ENCODE data around the gene TMA7.
"Not testable (repeated sequence)": the region's sequence is repeated elsewhere in the genome, so short reads cannot be mapped to it uniquely, and the experiment has no call there.

TMA7 gene

DNA sequence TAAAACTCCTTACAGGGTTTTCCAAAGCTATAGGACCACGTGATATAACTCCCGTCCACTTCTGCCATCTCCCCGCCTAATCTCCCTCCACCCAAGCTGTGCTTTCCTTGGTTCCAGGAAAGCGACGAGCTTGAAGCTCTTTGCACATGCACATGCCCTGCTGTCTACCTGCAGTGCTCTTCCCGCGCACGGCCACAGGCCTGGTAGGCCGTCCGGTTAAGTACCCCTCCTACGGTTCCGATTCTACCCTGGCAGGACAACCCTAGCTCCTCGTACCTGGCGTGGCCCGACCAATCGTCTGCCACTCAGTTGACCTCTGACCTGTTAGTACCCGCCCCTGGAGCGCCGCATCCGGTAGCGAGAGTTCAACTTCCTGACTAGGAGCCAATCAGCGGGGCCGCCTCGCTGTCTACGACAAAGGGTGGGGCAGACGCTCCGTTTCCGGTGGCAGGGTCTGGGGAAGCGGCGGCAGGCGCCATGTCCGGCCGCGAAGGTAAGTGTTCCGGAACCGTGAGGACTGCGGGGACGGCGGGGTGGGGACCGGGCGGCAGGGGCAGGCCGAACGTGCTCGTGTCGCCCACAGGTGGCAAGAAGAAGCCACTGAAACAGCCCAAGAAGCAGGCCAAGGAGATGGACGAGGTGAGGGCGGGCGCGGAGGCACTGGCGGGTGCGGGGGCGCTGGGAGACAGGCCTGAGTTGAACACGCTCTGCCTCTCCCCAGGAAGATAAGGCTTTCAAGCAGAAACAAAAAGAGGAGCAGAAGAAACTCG lies at the start of gene TMA7, which contains the start of gene CCDC51:
TMA7 (plus strand) TSS at position 438 of the 770 bp plus-strand sequence; CDS start at position 478, 40 bp downstream.
CCDC51 (minus strand) TSS at position 300 of the 770 bp plus-strand sequence. CDS start 4,991 bp downstream, outside the sequence.
- H3K27me3 ChIP-seq (ENCODE audit: control insufficient read depth, insufficient read depth, low read length), result no peaks in the 10 kb centered on the region
- H3K9ac ChIP-seq (ENCODE audit: low read length), result peak within 1 kb of the TSS; percentile 93
- peaks cover 35% of the 10 kb centered on the region for H3K36me3 ChIP-seq (ENCODE audit: control insufficient read depth, insufficient read depth, low read length)
- H3K4me3 ChIP-seq (ENCODE audit: low read depth, low read length), result peak within 1 kb of the TSS; percentile 81
- H3K27ac ChIP-seq (ENCODE audit: low read depth, low read length), result peak within 1 kb of the TSS; percentile 82
- H3K4me1 ChIP-seq (ENCODE audit: control insufficient read depth, insufficient read depth, low read length), result peaks cover 12% of the 10 kb centered on the region; the same call in 1 of the 2 replicates
- no peaks in the 10 kb centered on the region for H3K9me3 ChIP-seq (ENCODE audit: control insufficient read depth, insufficient read depth, low read depth, low read length)

DNA sequence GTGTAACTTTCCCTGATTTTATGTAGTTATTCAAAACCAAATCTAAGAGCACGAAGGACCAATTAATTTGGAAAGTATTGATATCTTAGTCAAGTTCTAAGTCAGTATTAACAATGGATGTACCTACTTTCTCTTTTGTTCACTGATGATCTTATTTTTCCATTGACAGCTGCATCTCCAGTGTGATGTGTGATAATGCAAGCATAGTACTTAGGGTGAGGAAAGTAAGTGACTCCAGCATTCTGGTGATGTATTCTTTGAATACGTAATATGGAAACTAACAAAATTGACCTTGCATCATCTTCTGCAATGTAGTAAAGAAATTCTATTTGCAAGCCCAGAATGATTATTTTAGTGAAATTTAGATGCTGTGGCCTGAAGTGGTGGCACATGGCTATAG lies 45.7 kb upstream of the TMA7 start:
- Histone ChIP-seq H3K4me1 (ENCODE audit: control insufficient read depth, insufficient read depth, low read length) (peaks cover 7% of the 10 kb centered on the region), H3K9ac (ENCODE audit: low read length) (no peak overlapping the region), H3K36me3 (ENCODE audit: control insufficient read depth, insufficient read depth, low read length) (no peaks in the 10 kb centered on the region), H3K27me3 (ENCODE audit: control insufficient read depth, insufficient read depth, low read length) (no peaks in the 10 kb centered on the region), H3K4me3 (ENCODE audit: low read depth, low read length) (no peak overlapping the region), H3K9me3 (ENCODE audit: control insufficient read depth, insufficient read depth, low read depth, low read length) (no peaks in the 10 kb centered on the region), H3K27ac (ENCODE audit: low read depth, low read length) (no peak overlapping the region)

DNA sequence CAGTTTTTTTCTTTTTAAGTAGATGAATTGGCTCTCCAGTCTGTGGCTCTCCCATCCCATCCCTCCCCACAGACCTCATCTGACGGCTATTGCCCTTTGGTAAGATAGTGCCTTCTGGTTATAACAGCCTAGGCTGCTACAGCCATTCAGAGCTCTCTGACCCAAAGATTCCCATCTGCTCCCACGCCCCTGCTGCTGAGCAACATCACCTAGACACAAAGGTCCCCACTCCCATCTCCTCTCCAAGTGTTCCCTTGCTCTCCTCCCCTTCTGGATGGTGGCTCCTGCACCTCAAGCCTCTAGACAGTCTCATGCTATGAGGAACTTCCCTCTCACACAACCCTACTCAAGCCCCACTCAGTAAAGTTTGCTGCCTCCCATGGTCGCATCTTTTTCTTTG lies 44.3 kb upstream of the TMA7 start:
- Histone ChIP-seq H3K9ac (ENCODE audit: low read length) (no peak overlapping the region), H3K27me3 (ENCODE audit: control insufficient read depth, insufficient read depth, low read length) (no peaks in the 10 kb centered on the region), H3K27ac (ENCODE audit: low read depth, low read length) (no peak overlapping the region), H3K4me3 (ENCODE audit: low read depth, low read length) (no peak overlapping the region), H3K9me3 (ENCODE audit: control insufficient read depth, insufficient read depth, low read depth, low read length) (no peaks in the 10 kb centered on the region), H3K36me3 (ENCODE audit: control insufficient read depth, insufficient read depth, low read length) (peaks cover 3% of the 10 kb centered on the region; the same call in 1 of the 2 replicates), H3K4me1 (ENCODE audit: control insufficient read depth, insufficient read depth, low read length) (peaks cover 7% of the 10 kb centered on the region)

DNA sequence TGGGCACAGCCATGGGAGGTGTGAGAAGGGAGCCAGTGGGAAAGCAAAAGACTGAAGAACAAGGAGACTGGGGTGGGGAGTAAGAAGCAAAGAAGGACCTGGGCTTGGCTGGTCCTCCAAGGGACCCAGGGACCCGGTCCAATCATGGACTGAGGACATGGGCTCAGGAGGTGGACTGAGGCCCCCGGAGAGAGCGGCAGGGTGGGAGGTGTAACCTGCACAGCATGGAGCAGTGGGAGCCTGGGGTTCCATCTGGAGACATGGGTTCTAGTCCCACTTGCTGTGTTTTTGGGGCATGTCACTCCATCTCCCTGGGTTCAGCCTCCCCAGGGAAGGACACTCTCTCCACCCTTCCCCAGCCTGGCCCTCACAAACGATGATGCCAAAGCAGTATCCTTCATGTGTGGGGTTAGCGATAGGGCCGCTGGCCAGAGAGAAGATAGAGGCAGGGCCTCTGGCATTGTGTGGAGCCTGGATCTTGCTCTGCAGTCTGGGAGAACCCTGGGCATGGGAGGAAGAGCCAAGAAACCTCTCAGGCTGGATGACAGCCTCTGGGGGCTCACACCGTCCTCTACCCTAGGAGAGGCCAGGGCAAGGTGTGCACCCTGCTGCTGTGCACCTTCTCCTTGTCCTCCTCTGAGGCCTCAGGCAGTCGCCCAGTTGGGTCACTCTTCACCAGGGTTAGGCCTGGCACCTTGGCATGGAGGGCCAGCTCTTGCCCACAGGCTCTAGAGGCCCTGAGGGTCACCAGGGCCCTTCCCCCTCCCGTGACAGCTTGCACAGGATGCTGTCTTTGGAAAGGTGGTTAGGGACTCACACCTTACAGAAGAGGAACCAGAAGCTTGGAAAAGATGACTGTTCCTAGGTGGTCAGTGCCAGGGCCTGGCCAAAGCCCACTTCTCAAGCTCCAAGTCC lies 42.0 kb upstream of the TMA7 start:
- Histone ChIP-seq H3K4me3 (ENCODE audit: low read depth, low read length) (no peak overlapping the region), H3K4me1 (ENCODE audit: control insufficient read depth, insufficient read depth, low read length) (peaks cover 7% of the 10 kb centered on the region), H3K36me3 (ENCODE audit: control insufficient read depth, insufficient read depth, low read length) (peaks cover 10% of the 10 kb centered on the region), H3K27ac (ENCODE audit: low read depth, low read length) (no peak overlapping the region), H3K27me3 (ENCODE audit: control insufficient read depth, insufficient read depth, low read length) (no peaks in the 10 kb centered on the region), H3K9ac (ENCODE audit: low read length) (no peak overlapping the region), H3K9me3 (ENCODE audit: control insufficient read depth, insufficient read depth, low read depth, low read length) (no peaks in the 10 kb centered on the region)

DNA sequence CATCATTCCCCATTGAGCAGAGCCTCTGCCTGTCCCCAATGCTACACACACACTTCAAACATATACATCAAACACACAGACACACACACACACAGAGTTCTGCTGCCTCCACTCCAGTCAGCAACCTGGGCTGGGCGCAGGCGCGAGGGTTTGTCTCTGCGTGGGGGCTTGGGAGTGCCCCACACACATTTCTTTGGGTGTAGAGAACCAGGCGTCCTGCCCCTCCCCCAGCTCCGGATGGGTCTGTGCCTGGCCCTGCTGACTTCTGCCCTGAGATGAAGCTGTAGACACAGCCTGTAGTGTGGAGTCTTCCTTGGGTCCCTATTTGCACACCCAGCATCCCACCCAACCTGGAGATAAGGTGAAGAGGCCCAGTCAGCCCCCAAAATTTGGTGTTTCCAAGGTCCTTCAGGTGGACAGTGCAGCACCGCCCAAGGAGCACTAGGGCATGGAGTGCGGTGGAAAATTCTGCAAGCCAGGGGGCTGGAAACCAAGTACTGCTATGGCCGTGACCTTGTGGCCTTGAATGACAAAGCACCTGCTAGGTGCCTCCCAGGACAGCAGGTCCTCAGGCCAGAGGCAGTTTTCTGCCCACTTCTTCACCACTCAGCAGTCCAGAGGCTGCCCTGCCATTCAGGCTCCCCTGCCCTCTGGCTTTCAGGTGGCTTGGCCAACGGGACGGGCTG lies 41.2 kb upstream of the TMA7 start:
- Histone ChIP-seq H3K9ac (ENCODE audit: low read length) (no peak overlapping the region), H3K27ac (ENCODE audit: low read depth, low read length) (no peak overlapping the region)

DNA sequence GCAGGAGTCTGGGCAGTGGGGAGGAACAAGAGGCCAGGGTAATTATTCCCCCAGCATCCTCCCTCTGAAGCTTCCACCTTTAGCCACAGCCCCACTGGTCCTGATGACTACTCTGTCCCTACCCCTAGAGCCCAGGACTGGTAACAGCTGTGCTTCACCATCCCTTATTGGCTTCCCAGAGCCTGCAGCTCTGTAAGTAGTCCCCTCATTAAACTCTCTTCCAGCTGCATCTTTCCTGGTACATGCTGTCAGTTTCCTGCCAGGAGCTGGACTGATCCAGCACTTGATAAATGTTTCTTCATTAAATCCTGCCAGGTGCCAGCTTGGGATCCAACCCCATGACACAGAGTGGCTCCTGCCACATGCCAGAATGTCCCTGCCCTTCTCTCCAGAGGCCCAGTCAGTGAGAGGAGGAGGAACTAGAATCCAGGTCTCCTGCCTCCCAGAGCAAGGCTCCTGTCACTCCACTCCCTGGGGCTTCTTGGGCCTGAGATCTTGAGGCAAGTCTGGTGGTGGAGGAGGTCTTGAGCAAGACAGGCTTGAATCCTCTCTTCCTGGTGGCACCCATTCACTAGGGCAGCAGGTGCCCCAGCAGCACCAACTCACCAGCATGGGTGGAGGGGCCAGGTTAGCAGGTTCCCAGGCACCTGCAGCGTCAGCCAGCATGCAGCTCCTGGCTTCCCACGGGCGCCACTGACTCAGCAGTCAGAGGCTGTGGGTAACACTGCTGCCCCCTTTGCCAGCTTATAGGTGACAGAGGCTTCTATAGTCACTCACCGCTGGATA lies 40.5 kb upstream of the TMA7 start:
- Histone ChIP-seq H3K9ac (ENCODE audit: low read length) (no peak overlapping the region), H3K4me3 (ENCODE audit: low read depth, low read length) (no peak overlapping the region), H3K36me3 (ENCODE audit: control insufficient read depth, insufficient read depth, low read length) (peaks cover 26% of the 10 kb centered on the region), H3K9me3 (ENCODE audit: control insufficient read depth, insufficient read depth, low read depth, low read length) (no peaks in the 10 kb centered on the region), H3K27ac (ENCODE audit: low read depth, low read length) (no peak overlapping the region), H3K27me3 (ENCODE audit: control insufficient read depth, insufficient read depth, low read length) (no peaks in the 10 kb centered on the region), H3K4me1 (ENCODE audit: control insufficient read depth, insufficient read depth, low read length) (peaks cover 7% of the 10 kb centered on the region)

More for the DNA sequence above, 41.2 kb upstream of the TMA7 start:
- no peaks in the 10 kb centered on the region for H3K9me3 ChIP-seq (ENCODE audit: control insufficient read depth, insufficient read depth, low read depth, low read length)
- H3K4me1 ChIP-seq (ENCODE audit: control insufficient read depth, insufficient read depth, low read length), result peaks cover 7% of the 10 kb centered on the region
- no peak overlapping the region for H3K4me3 ChIP-seq (ENCODE audit: low read depth, low read length)
- H3K36me3 ChIP-seq (ENCODE audit: control insufficient read depth, insufficient read depth, low read length), result peaks cover 18% of the 10 kb centered on the region
- no peaks in the 10 kb centered on the region for H3K27me3 ChIP-seq (ENCODE audit: control insufficient read depth, insufficient read depth, low read length)

DNA sequence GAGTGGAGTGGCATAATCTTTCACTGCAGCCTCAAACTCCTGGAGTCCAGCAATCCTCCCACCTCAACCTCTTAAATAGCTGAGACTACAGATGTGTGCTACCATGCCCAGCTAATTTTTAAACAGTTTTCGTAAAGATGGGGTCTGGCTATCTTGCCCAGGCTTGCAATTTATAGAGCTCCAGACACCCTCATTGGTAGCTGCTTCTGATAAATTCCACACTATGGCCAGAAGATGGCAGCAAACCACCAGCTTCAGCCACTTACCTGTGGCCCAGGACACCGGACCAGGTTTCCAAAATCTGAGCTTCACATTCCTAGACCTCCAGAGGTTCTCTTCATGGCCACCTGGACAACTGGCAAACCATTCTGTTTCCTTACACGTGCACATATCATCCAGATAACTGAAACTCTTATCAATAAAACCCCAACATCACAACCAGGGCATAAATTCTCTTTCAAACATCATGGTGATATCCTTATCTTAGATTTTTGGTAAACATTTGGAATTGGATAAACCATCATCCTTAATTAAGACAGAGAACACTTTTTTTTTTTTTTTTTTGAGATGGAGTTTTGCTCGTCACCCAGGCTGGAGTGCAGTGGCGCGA lies 39.1 kb upstream of the TMA7 start:
- H3K27me3 ChIP-seq (ENCODE audit: control insufficient read depth, insufficient read depth, low read length), result no peaks in the 10 kb centered on the region
- no peaks in the 10 kb centered on the region for H3K9me3 ChIP-seq (ENCODE audit: control insufficient read depth, insufficient read depth, low read depth, low read length)
- no peak overlapping the region for H3K27ac ChIP-seq (ENCODE audit: low read depth, low read length)
- H3K9ac ChIP-seq (ENCODE audit: low read length), result no peak overlapping the region
- peaks cover 7% of the 10 kb centered on the region for H3K4me1 ChIP-seq (ENCODE audit: control insufficient read depth, insufficient read depth, low read length)
- H3K36me3 ChIP-seq (ENCODE audit: control insufficient read depth, insufficient read depth, low read length), result peaks cover 39% of the 10 kb centered on the region
- H3K4me3 ChIP-seq (ENCODE audit: low read depth, low read length), result no peak overlapping the region

DNA sequence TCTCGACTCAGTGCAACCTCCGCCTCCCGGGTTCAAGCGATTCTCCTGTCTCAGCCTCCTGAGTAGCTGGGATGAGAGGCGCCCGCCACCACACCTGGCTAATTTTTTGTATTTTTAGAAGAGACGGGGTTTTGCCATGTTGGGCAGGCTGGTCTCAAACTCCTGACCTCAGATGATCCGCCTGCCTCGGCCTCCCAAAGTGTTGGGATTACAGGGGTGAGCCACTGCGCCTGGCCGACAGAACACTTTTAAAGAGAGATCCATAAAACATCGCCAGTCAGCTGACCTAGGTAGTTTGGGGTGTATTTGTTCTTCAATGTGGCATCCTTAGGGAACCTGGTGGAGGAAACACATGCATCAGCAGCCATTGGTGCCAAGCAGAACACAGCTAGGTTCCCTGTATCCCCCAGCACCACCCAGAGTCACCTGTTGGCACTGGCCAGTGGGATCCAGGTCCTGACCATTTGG lies 38.6 kb upstream of the TMA7 start:
- not testable (repeated sequence) for H3K9ac ChIP-seq (ENCODE audit: low read length); H3K27me3 ChIP-seq (ENCODE audit: control insufficient read depth, insufficient read depth, low read length); H3K4me1 ChIP-seq (ENCODE audit: control insufficient read depth, insufficient read depth, low read length); H3K4me3 ChIP-seq (ENCODE audit: low read depth, low read length); H3K9me3 ChIP-seq (ENCODE audit: control insufficient read depth, insufficient read depth, low read depth, low read length); H3K27ac ChIP-seq (ENCODE audit: low read depth, low read length)
- peaks cover 45% of the 10 kb centered on the region for H3K36me3 ChIP-seq (ENCODE audit: control insufficient read depth, insufficient read depth, low read length)

DNA sequence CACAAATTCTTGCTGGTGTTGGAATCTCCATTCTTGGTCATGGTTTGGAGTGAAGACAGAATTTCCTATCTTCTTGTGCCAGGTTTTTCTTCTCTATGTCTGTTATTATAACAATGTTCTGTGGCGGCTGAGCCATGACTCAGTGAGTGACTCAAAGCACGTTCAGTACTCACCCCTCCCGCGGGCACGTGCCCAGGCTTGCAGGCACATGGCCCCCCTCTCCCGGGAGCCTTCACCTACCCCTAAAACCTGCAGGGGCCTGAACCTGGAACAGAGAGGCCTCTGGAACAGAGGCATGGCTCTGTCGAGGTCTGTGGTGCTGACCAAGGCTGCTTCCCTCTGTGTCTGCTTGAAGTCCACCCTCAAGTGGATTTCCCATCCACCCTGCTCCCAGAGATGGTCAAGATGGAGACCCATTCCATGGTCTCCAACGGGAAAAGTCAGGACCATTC lies 37.8 kb upstream of the TMA7 start:
- Histone ChIP-seq H3K9ac (ENCODE audit: low read length) (no peak overlapping the region), H3K27me3 (ENCODE audit: control insufficient read depth, insufficient read depth, low read length) (no peaks in the 10 kb centered on the region), H3K9me3 (ENCODE audit: control insufficient read depth, insufficient read depth, low read depth, low read length) (no peaks in the 10 kb centered on the region), H3K27ac (ENCODE audit: low read depth, low read length) (no peak overlapping the region), H3K4me1 (ENCODE audit: control insufficient read depth, insufficient read depth, low read length) (peaks cover 7% of the 10 kb centered on the region), H3K36me3 (ENCODE audit: control insufficient read depth, insufficient read depth, low read length) (peaks cover 53% of the 10 kb centered on the region), H3K4me3 (ENCODE audit: low read depth, low read length) (no peak overlapping the region)

DNA sequence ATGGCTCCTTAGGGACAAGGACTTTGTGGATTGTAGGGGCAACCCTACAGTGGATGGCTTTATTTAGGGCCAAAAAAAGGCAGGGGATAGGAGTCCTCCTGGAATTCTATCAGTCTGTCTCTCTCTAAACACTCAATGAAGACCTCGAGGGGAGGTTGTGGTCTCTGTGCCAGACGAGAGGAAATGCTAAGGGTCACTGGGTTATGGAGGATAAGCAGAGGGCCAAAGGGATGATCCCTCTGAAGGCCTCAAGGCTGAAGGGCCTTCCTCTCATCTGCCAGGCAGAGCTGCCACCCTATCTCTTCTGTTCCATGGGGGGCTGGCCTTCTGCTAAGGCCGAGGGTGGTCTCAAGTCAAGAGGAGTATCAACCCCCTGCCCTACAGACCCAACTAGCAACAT lies 37.1 kb upstream of the TMA7 start:
- peaks cover 59% of the 10 kb centered on the region for H3K36me3 ChIP-seq (ENCODE audit: control insufficient read depth, insufficient read depth, low read length)
- no peaks in the 10 kb centered on the region for H3K9me3 ChIP-seq (ENCODE audit: control insufficient read depth, insufficient read depth, low read depth, low read length)

More for the DNA sequence above, 37.1 kb upstream of the TMA7 start:
- H3K27me3 ChIP-seq (ENCODE audit: control insufficient read depth, insufficient read depth, low read length), result no peaks in the 10 kb centered on the region
- H3K4me1 ChIP-seq (ENCODE audit: control insufficient read depth, insufficient read depth, low read length), result peaks cover 7% of the 10 kb centered on the region
- H3K9ac ChIP-seq (ENCODE audit: low read length), result no peak overlapping the region
- no peak overlapping the region for H3K4me3 ChIP-seq (ENCODE audit: low read depth, low read length)
- no peak overlapping the region for H3K27ac ChIP-seq (ENCODE audit: low read depth, low read length)

All from HUES6 (cell line).